Esophagus muscularis mucosa (tissue), 4 donors: Measurements from ENCODE around the gene MYZAP. TPM values are rescaled to one million over a fixed set of nuclear protein-coding genes. Genes with fewer than 3 reads are reported as not detected.
A peak's percentile ranks its signal among the peaks of the same experiment; 100 is the strongest.
"Not testable (repeated sequence)": the region's sequence is repeated elsewhere in the genome, so short reads cannot be mapped to it uniquely, and the experiment has no call there.

Source experiments
- DNase-seq: peaks from one replicate; pipeline ENCODE4 v3.0.0-alpha.2; 2017; ENCODE audit errors: extremely low spot score
- H3K27ac ChIP-seq, 4 donors: fragments of 200-600 bp; sonication (generic); replicated peaks in 1 of 4; 1 replicate in 3 of 4; 2 replicates in 1 of 4; pipeline ENCODE4 v1.5.1; 2016 to 2019; ENCODE audit warnings: mild to moderate bottlenecking in 1 of 4
- H3K27me3 ChIP-seq, 4 donors: fragments of 200-600 bp; sonication (generic); one replicate each; pipeline versions ENCODE4 v1.5.1 to v1.6.0; 2016 to 2019
- H3K36me3 ChIP-seq, 4 donors: fragments of 200-600 bp; sonication (generic); one replicate each; pipeline ENCODE4 v1.5.1; 2016 to 2019
- H3K4me1 ChIP-seq, 4 donors: fragments of 200-600 bp; sonication (generic); one replicate each; pipeline ENCODE4 v1.5.1; 2016 to 2019
- H3K4me3 ChIP-seq, 4 donors: fragments of 200-600 bp; sonication (generic); 1 replicate in 2 of 4; 2 replicates in 2 of 4; pipeline ENCODE4 v1.5.1; 2016 to 2019; ENCODE audit warnings: mild to moderate bottlenecking in 4 of 4, moderate library complexity in 1 of 4
- H3K9me3 ChIP-seq, 4 donors: fragments of 200-600 bp; sonication (generic); 1 replicate in 3 of 4; 2 replicates in 1 of 4; pipeline ENCODE4 v1.5.1; 2016 to 2019
- EP300 ChIP-seq: sonication (generic); formaldehyde crosslinking; IDR thresholded peaks from one replicate; pipeline ENCODE4 v1.6.1; 2017; ENCODE audit warnings: antibody characterized with exemption
- POLR2A ChIP-seq: fragments of 450-650 bp; IDR thresholded peaks from one replicate; pipeline ENCODE4 v1.6.1; 2017; ENCODE audit warnings: antibody characterized with exemption, moderate library complexity, mild to moderate bottlenecking, low read depth
- POLR2AphosphoS5 ChIP-seq, 2 donors: sonication (generic); formaldehyde crosslinking; IDR thresholded peaks; one replicate each; pipeline ENCODE4 v1.6.1; 2017; ENCODE audit warnings: antibody characterized with exemption in 2 of 2
- WGBS: methylation state at CpG from one replicate; pipeline ENCODE4 v1.1.5; 2018; 5-methylcytosine and 5-hydroxymethylcytosine counted together
- intact Hi-C: fragments of 100-400 bp; cut with DNase I; formaldehyde crosslinking; loops from one replicate; pipeline ENCODE4 v1.15.1; 2023
- total RNA-seq, 4 donors: library from RNA; depleted of rRNA; stranded (reverse); fragments of >200 nt; gene quantifications; one replicate each; pipeline versions ENCODE4 v1.1.0 to v1.2.1, GENCODE V29; 2016
- TF ChIP-seq, protein P1 (sequence below), 3 experiments: fragments of 200-600 bp in 2 of 3; fragments of 450-650 bp in 1 of 3; sonication (generic) in 2 of 3; IDR thresholded peaks; one replicate each; pipeline ENCODE4 v1.5.1; 2017 to 2019; ENCODE audit warnings: antibody characterized with exemption in 3 of 3, mild to moderate bottlenecking in 2 of 3, moderate library complexity in 1 of 3

The MYZAP gene
- total RNA-seq, 4 donors from 2014 or later: 192 to 274 (median 234) TPM

DNA sequence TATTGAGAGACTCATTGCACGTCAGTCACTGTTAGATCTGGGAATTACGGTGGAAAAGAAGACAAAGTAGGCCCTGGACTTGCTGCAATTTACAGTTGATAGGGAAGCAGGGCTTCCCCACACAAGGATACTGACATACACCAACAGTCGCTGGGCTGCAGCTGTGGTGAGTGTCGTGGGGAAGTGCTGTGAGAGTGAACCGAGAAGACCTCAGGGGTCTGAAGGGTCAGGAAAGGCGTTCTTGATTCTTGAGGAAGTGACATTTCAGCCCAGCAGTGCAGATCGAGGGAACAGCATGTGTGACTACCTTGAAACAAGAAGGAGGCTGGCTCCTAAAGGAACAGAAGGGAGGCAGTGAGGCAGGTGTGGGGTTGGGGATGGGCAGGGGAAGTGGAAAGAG, 22.5 kb downstream of the MYZAP start:
- H3K27me3 ChIP-seq: no peaks in the 10 kb centered on the region
- no peak overlapping the region for H3K4me3 ChIP-seq
- WGBS: 66% methylated on average over 7 of the region's 7 CpGs
- intact Hi-C loops: no loop called here
- TF ChIP-seq POLR2A (no peak), EP300 (no peak), POLR2AphosphoS5 (IDR thresholded peaks at IDR 0.05) (no peak)
- TF ChIP-seq, protein P1, sequence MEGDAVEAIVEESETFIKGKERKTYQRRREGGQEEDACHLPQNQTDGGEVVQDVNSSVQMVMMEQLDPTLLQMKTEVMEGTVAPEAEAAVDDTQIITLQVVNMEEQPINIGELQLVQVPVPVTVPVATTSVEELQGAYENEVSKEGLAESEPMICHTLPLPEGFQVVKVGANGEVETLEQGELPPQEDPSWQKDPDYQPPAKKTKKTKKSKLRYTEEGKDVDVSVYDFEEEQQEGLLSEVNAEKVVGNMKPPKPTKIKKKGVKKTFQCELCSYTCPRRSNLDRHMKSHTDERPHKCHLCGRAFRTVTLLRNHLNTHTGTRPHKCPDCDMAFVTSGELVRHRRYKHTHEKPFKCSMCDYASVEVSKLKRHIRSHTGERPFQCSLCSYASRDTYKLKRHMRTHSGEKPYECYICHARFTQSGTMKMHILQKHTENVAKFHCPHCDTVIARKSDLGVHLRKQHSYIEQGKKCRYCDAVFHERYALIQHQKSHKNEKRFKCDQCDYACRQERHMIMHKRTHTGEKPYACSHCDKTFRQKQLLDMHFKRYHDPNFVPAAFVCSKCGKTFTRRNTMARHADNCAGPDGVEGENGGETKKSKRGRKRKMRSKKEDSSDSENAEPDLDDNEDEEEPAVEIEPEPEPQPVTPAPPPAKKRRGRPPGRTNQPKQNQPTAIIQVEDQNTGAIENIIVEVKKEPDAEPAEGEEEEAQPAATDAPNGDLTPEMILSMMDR (IDR thresholded peaks at IDR 0.05): no peak
- H3K4me1 ChIP-seq: peaks cover 45 to 78% (median 59%) of the 10 kb centered on the region in 4 donors
- H3K36me3 ChIP-seq: peaks cover 6 to 15% (median 11%) of the 10 kb centered on the region in 4 donors
- peak overlapping the region in 3 of 4 donors; percentile 12 to 86 (median 30) for H3K27ac ChIP-seq
- no peak for DNase-seq
- no peaks in the 10 kb centered on the region for H3K9me3 ChIP-seq

DNA sequence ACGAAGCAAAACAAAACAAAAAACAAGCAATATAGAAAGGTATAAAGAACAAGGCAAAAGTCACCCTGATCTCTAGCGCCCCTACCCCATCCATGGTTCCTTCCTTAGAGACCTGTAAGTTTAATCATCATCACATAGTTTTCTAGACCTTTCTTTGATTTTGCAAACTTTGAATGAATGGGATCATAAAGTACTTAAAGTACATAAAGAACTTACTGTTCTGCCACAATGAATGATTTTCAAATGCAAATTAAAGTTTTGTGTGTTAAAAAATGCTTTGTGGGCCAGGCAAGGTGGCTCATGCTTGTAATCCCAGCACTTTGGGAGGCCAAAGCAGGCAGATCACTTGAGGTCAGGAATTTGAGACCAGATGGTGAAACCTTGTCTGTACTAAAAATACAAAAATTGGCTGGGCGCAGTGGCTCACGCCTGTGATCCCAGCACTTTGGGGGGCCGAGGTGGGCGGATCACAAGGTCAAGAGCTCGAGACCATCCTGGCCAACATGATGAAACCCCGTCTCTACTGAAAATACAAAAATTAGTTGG, 24.3 kb downstream of the MYZAP start:
- H3K27me3 ChIP-seq, intact Hi-C loops, H3K9me3 ChIP-seq, H3K27ac ChIP-seq, DNase-seq, H3K4me3 ChIP-seq: not testable (repeated sequence)
- Histone ChIP-seq H3K36me3 (peaks cover 6 to 27% (median 19%) of the 10 kb centered on the region in 4 donors), H3K4me1 (peaks cover 34 to 72% (median 52%) of the 10 kb centered on the region in 4 donors)
- WGBS: 85% methylated on average over 8 of the region's 8 CpGs

DNA sequence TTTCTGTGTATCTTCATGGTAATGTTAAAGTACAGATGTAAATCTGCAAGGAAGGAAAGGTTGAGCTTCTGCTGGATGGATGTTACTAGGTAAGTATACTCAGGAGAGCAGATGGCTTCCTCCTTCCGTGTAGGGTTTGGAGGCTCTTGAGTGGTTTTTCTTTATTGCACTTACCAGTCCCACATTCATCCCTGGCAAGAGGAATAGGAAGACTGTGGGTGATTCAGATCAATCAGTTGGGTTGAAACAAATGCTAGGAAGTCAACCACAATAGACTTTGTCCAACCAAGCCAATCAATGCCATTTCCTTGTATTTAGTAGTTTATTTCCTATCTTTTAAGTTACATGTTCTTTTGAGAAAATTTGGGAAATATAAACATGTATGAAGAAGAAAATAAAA, 26.6 kb downstream of the MYZAP start:
- peaks cover 18 to 48% (median 34%) of the 10 kb centered on the region in 4 donors for H3K36me3 ChIP-seq
- TF ChIP-seq POLR2AphosphoS5 (IDR thresholded peaks at IDR 0.05) (no peak), EP300 (no peak), POLR2A (no peak)
- TF ChIP-seq, protein P1 (IDR thresholded peaks at IDR 0.05): no peak
- intact Hi-C loops: no loop called here
- no peak overlapping the region for H3K4me3 ChIP-seq
- no peaks in the 10 kb centered on the region for H3K9me3 ChIP-seq
- no peak for DNase-seq
- 73% methylated on average over 1 of the region's 1 CpG for WGBS
- H3K27me3 ChIP-seq: no peaks in the 10 kb centered on the region
- no peak overlapping the region for H3K27ac ChIP-seq
- peaks cover 17 to 54% (median 35%) of the 10 kb centered on the region in 4 donors for H3K4me1 ChIP-seq

DNA sequence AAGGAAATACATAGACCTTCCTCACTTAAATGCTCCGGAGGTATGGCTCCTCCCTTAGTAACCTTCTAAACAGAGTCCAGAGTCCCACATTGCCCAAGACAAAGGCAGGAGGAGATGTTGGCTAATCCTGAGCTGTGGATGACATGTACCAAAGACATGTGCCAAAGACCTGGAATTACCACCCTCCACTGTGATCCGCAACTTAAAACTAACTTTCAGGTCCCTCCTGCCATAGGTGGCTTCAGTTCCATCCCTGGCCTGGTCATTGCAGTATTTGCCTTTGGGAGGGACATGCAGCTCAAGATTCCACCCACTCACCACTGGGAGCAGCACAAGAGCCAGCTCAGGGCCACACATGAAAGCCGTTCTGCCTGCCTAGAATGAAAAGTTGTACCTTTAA, 28.0 kb downstream of the MYZAP start:
- H3K27me3 ChIP-seq: no peaks in the 10 kb centered on the region
- TF ChIP-seq EP300: no peak
- no peak for TF ChIP-seq POLR2A
- TF ChIP-seq, protein P1 (IDR thresholded peaks at IDR 0.05): no peak
- peak in 1 of 2 donors; percentile 9 for TF ChIP-seq POLR2AphosphoS5 (IDR thresholded peaks at IDR 0.05)
- intact Hi-C loops: no loop called here
- DNase-seq: no peak
- H3K27ac ChIP-seq: no peak overlapping the region
- H3K36me3 ChIP-seq: peaks cover 18 to 61% (median 44%) of the 10 kb centered on the region in 4 donors
- 91% methylated on average over 3 of the region's 3 CpGs for WGBS
- H3K9me3 ChIP-seq: no peaks in the 10 kb centered on the region
- H3K4me1 ChIP-seq: peaks cover 17 to 43% (median 30%) of the 10 kb centered on the region in 4 donors
- no peak overlapping the region for H3K4me3 ChIP-seq

DNA sequence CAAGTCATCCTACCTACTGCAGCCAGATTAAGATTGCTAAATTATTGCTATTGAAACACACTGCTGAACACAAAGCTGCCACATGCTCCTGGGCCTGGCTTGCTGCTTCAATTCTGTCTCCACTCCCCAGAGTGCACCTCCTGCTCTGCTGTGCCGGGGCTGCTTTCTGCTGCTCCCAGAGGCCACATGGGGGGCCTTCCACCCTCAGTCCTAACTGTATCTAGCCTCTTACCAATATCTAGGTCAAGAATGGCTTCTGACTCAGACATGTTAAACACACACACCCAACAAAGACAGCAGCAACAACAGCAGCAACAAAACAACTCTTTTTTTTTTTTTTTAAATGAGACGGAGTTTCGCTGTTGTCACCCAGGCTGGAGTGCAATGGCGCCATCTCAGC, 33.0 kb downstream of the MYZAP start:
- intact Hi-C loops: no loop called here
- H3K27me3 ChIP-seq: no peaks in the 10 kb centered on the region
- no peak for DNase-seq
- peaks cover 6 to 29% (median 18%) of the 10 kb centered on the region in 4 donors for H3K4me1 ChIP-seq
- 92% methylated on average over 4 of the region's 4 CpGs for WGBS
- H3K9me3 ChIP-seq: no peaks in the 10 kb centered on the region
- no peak overlapping the region for H3K27ac ChIP-seq
- H3K36me3 ChIP-seq: peaks cover 26 to 84% (median 61%) of the 10 kb centered on the region in 4 donors
- TF ChIP-seq, protein P1 (IDR thresholded peaks at IDR 0.05): no peak
- no peak overlapping the region for H3K4me3 ChIP-seq
